ENCODE measurements around the gene SSBP1. TPM values are rescaled to one million over a fixed set of nuclear protein-coding genes. Genes with fewer than 3 reads are reported as not detected.

SSBP1 gene
- total RNA-seq, 4 donors from 2014 or later, result 12.9 to 83.8 (median 50.7) TPM

- no peaks in the 10 kb centered on the region for H3K36me3 ChIP-seq
- 72 to 83% methylated on average over 11 to 13 of the region's 13 CpGs for WGBS, 2 donors (ENCODE audit: low coverage in 1 of 2)
- H3K4me3 ChIP-seq, result no peak overlapping the region
- in situ Hi-C loops (cut with MboI; ENCODE audit: low pct_ligation_motif_present in 1 of 4, low pct_unique_long_range_greater_than_20kb in 1 of 4, low sequenced_read_pairs in 3 of 4), result no loop called here
- intact Hi-C loops (cut with DNase I; ENCODE audit: low total_unique reads), result no loop called here
- H3K27ac ChIP-seq, result no peak overlapping the region
- H3K4me1 ChIP-seq, result no peaks in the 10 kb centered on the region
- H3K27me3 ChIP-seq, result no peaks in the 10 kb centered on the region
- no peak for DNase-seq
- H3K9me3 ChIP-seq, result no peaks in the 10 kb centered on the region
- TF ChIP-seq CTCF (IDR thresholded peaks at IDR 0.05) (peak; percentile 50 to 67 (median 62)), EP300 (IDR thresholded peaks at IDR 0.05; ENCODE audit: low read depth) (no peak)
These were observed 47.8 kb downstream of the SSBP1 start for GRCh38 chr7:141785706-141786552.

GRCh38 chr7:141788296-141788695 is 50.1 kb downstream of the SSBP1 start:
- H3K4me1 ChIP-seq, result no peaks in the 10 kb centered on the region
- intact Hi-C loops (cut with DNase I; ENCODE audit: low total_unique reads), result no loop called here
- WGBS, 2 donors (ENCODE audit: low coverage in 1 of 2), result 91 to 95% methylated on average over 2 of the region's 2 CpGs
- in situ Hi-C loops (cut with MboI; ENCODE audit: low pct_ligation_motif_present in 1 of 4, low pct_unique_long_range_greater_than_20kb in 1 of 4, low sequenced_read_pairs in 3 of 4), result no loop called here
- no peak overlapping the region for H3K27ac ChIP-seq
- no peaks in the 10 kb centered on the region for H3K27me3 ChIP-seq
- H3K36me3 ChIP-seq, result no peaks in the 10 kb centered on the region
- no peaks in the 10 kb centered on the region for H3K9me3 ChIP-seq
- no peak for DNase-seq
- no peak overlapping the region for H3K4me3 ChIP-seq
- TF ChIP-seq EP300 (IDR thresholded peaks at IDR 0.05; ENCODE audit: low read depth) (no peak), POLR2A (IDR thresholded peaks at IDR 0.05) (no peak), CTCF (IDR thresholded peaks at IDR 0.05) (no peak), POLR2AphosphoS5 (IDR thresholded peaks at IDR 0.05) (no peak)

GRCh38 chr7:141789917-141790316 is 51.8 kb downstream of the SSBP1 start, which contains the start of gene TAS2R5:
Gene TAS2R5 (plus strand): TSS chr7:141790217. CDS start chr7:141790362, 145 bp downstream.
- Histone ChIP-seq H3K4me3 (no peak within 1 kb of the TSS), H3K9me3 (no peaks in the 10 kb centered on the region), H3K27ac (no peak within 1 kb of the TSS), H3K4me1 (no peaks in the 10 kb centered on the region), H3K36me3 (no peaks in the 10 kb centered on the region), H3K27me3 (no peaks in the 10 kb centered on the region)
- no peak for DNase-seq
- WGBS, 2 donors (ENCODE audit: low coverage in 1 of 2), result 74 to 80% methylated on average over 2 to 5 of the region's 5 CpGs
- TF ChIP-seq POLR2AphosphoS5 (IDR thresholded peaks at IDR 0.05) (no peak), POLR2A (IDR thresholded peaks at IDR 0.05) (no peak), EP300 (IDR thresholded peaks at IDR 0.05; ENCODE audit: low read depth) (no peak), CTCF (IDR thresholded peaks at IDR 0.05) (no peak)
- intact Hi-C loops (cut with DNase I; ENCODE audit: low total_unique reads) (no loop called here), in situ Hi-C loops (cut with MboI; ENCODE audit: low pct_ligation_motif_present in 1 of 4, low pct_unique_long_range_greater_than_20kb in 1 of 4, low sequenced_read_pairs in 3 of 4) (no loop called here)

GRCh38 chr7:141792526-141792925 is 54.4 kb downstream of the SSBP1 start:
- 77 to 100% methylated on average over 1 to 2 of the region's 2 CpGs for WGBS, 2 donors (ENCODE audit: low coverage in 1 of 2)
- in situ Hi-C loops (cut with MboI; ENCODE audit: low pct_ligation_motif_present in 1 of 4, low pct_unique_long_range_greater_than_20kb in 1 of 4, low sequenced_read_pairs in 3 of 4), result no loop called here
- H3K27me3 ChIP-seq, result no peaks in the 10 kb centered on the region

More at GRCh38 chr7:141792526-141792925, 54.4 kb downstream of the SSBP1 start:
- TF ChIP-seq CTCF (IDR thresholded peaks at IDR 0.05) (no peak), EP300 (IDR thresholded peaks at IDR 0.05; ENCODE audit: low read depth) (no peak), POLR2A (IDR thresholded peaks at IDR 0.05) (no peak), POLR2AphosphoS5 (IDR thresholded peaks at IDR 0.05) (no peak)
- Histone ChIP-seq H3K27ac (no peak overlapping the region), H3K9me3 (no peaks in the 10 kb centered on the region), H3K36me3 (no peaks in the 10 kb centered on the region), H3K4me3 (no peak overlapping the region), H3K4me1 (no peaks in the 10 kb centered on the region)
- intact Hi-C loops (cut with DNase I; ENCODE audit: low total_unique reads), result no loop called here
- no peak for DNase-seq

Small RNA genes within 50 kb of the gene (small RNA-seq; reads per million reads assigned to genes)
- gene RNU1-82P, result 0 reads per million in 4 donors

Other genes with a start within 250 kb of the SSBP1 start
- 10 to 100 TPM in 3 of 4 donors, 1 to 10 TPM in 1; 5.4 to 22.8 (median 19.1) TPM for gene AGK, start 186.9 kb upstream of the SSBP1 start, total RNA-seq
- 10 to 100 TPM; 13.1 to 43.8 (median 30.7) TPM for gene DENND11, start 36.2 kb upstream of the SSBP1 start, total RNA-seq
- not detected for gene WEE2, start 30.0 kb upstream of the SSBP1 start, total RNA-seq
- gene TAS2R3, start 25.7 kb downstream of the SSBP1 start, total RNA-seq, result 1 to 10 TPM in 3 of 4 donors, not detected in 1; 2.3 to 7.5 (median 2.6) TPM
- gene TAS2R4, start 38.3 kb downstream of the SSBP1 start, total RNA-seq, result 1 to 10 TPM; 1.2 to 3.5 (median 2.5) TPM
- 1 to 10 TPM in 3 of 4 donors, not detected in 1; 1.2 to 7.5 (median 1.4) TPM for gene TAS2R5, start 51.9 kb downstream of the SSBP1 start, total RNA-seq
- not detected for gene PRSS37, start 103.1 kb downstream of the SSBP1 start, total RNA-seq
- not detected for gene OR9A4, start 178.0 kb downstream of the SSBP1 start, total RNA-seq
- under 1 TPM in 1 of 4 donors, not detected in 3; 0.48 TPM for gene CLEC5A, start 208.6 kb downstream of the SSBP1 start, total RNA-seq
- gene TAS2R38, start 235.4 kb downstream of the SSBP1 start, total RNA-seq, result not detected

Data from transverse colon (tissue), 4 donors.